Mesodermal cell (in vitro differentiated cells): ENCODE results near the gene TMEM167B. TPM values are rescaled to one million over a fixed set of nuclear protein-coding genes. Genes with fewer than 3 reads are reported as not detected.
"Not testable (repeated sequence)": the region's sequence is repeated elsewhere in the genome, so short reads cannot be mapped to it uniquely, and the experiment has no call there.

ENCODE experiments used
- H3K27ac ChIP-seq: 2 replicates; pipeline ENCODE4 v1.7.0; 2013; ENCODE audit warnings: mild to moderate bottlenecking, low read depth, low read length, moderate library complexity; ENCODE audit not compliant: severe bottlenecking
- H3K36me3 ChIP-seq: 2 replicates; pipeline ENCODE4 v1.7.1; 2013; ENCODE audit warnings: mild to moderate bottlenecking, low read length, moderate library complexity; ENCODE audit not compliant: control insufficient read depth, insufficient read depth
- H3K4me1 ChIP-seq: one replicate; pipeline ENCODE4 v1.7.1; 2013; ENCODE audit warnings: mild to moderate bottlenecking, low read length; ENCODE audit not compliant: insufficient read depth, control insufficient read depth, poor library complexity, severe bottlenecking
- H3K4me3 ChIP-seq: 2 replicates; pipeline ENCODE4 v1.7.0; 2013; ENCODE audit warnings: low read length, control low read depth, mild to moderate bottlenecking; ENCODE audit not compliant: insufficient read depth, poor library complexity, severe bottlenecking; ENCODE audit errors: extremely low read depth
- H3K9me3 ChIP-seq: 2 replicates; pipeline ENCODE4 v1.7.1; 2013; ENCODE audit warnings: mild to moderate bottlenecking, low read length, moderate library complexity; ENCODE audit not compliant: control insufficient read depth
- WGBS, 2 experiments: methylation state at CpG; one replicate each; pipeline ENCODE4 v1.1.5; 2013; ENCODE audit warnings: missing lambda C conversion rate in 2 of 2; ENCODE audit not compliant: insufficient coverage in 2 of 2; 5-methylcytosine and 5-hydroxymethylcytosine counted together
- polyA plus RNA-seq, 2 experiments: library from polyadenylated mRNA; stranded (reverse); fragments of 50-300 nt; gene quantifications; one replicate each; pipeline ENCODE4 v1.2.3, GENCODE V29; 2013

The TMEM167B gene
- 20.1 TPM for polyA plus RNA-seq (2013, experiment 1 of 2)
- polyA plus RNA-seq (2013, experiment 2 of 2), result 18.8 TPM

DNA sequence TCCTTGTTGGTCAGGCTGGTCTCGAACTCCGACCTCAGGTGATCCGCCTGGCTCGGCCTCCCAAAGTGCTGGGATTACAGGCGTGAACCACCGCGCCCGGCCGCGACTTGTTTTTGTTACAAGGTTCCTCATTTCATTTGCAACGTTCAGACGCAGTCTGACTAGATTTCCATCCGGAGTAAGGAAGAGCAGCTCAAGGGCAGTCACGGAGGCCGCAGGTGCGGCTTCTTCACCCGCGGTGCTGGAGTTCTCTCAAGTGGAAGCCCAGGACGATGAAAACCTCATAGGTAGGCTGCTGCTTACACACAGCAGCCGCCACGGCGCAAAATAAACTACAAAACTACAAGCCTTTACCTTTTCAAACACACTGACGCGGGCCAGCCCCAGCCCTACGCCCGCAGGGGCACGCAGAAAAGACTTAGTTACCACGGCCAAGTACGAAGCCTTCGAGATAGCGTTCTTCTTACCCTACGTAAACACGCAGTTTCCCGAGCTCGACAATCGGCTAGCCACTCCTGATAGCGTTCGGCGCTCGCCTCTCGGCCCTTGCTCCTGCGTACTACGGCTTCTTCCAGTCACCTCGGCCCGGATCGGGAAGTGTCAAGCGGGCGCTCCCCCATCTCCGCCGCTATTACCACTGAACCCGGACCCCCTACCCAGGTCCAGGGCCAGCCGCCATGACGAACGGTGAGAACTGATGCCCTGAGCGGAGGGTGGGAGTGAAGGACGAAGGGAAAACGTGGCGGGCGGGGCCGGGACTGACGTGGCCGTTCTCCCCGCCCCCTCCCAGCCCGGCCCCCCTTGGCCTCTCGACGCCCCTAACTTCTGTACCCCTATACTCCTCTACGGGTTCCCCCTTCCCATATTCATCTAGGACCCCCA is at the start of gene TMEM167B:
Gene TMEM167B, plus strand, starts transcription at position 569 of the 882 bp plus-strand sequence. Its CDS starts 109 bp downstream, at position 678.
- Histone ChIP-seq H3K9me3 (no peaks in the 10 kb centered on the region), H3K4me1 (no peaks in the 10 kb centered on the region), H3K27ac (peak within 1 kb of the TSS; percentile 73), H3K4me3 (peak within 1 kb of the TSS; percentile 73), H3K36me3 (peaks cover 18% of the 10 kb centered on the region)
- WGBS, 2 experiments, result 24 to 31% methylated on average over 41 to 51 of the region's 67 CpGs

DNA sequence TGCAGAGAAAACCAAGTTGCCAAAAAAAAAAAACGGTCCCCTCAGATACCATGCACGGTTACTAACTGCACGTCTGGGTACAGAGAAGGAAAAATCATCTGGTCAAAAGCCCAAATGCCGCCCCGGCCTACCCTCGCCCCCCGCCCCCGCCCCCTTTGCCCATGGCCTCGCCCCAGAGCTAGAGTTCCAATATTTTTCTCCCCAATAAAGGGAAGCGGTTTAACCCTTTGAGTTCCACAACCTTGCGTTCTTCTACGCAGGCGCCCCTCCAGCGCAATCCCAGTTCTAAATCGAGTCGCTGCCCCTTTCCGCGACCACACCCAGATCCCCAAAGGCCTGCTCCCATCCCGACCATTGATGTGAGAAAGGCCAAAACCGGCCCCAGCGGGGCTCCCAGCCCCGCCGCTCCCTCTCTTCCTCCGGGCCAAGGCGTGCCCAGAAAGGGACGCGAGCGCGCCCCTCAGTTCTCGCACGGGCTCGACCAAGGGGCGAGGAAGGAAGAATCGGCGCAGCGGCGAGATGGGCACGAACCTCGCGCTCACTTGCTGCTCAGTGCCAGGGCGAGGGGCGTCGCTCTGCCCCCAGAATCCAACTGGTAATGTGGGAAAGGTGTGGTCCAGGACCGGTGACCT is 49.5 kb upstream of the TMEM167B start:
- peak overlapping the region; percentile 98 for H3K4me3 ChIP-seq
- peak overlapping the region; percentile 74 for H3K27ac ChIP-seq
- 0 to 2% methylated on average over 23 to 34 of the region's 44 CpGs for WGBS, 2 experiments
- H3K4me1 ChIP-seq, result peaks cover 7% of the 10 kb centered on the region
- H3K9me3 ChIP-seq, result no peaks in the 10 kb centered on the region
- peaks cover 4% of the 10 kb centered on the region for H3K36me3 ChIP-seq

DNA sequence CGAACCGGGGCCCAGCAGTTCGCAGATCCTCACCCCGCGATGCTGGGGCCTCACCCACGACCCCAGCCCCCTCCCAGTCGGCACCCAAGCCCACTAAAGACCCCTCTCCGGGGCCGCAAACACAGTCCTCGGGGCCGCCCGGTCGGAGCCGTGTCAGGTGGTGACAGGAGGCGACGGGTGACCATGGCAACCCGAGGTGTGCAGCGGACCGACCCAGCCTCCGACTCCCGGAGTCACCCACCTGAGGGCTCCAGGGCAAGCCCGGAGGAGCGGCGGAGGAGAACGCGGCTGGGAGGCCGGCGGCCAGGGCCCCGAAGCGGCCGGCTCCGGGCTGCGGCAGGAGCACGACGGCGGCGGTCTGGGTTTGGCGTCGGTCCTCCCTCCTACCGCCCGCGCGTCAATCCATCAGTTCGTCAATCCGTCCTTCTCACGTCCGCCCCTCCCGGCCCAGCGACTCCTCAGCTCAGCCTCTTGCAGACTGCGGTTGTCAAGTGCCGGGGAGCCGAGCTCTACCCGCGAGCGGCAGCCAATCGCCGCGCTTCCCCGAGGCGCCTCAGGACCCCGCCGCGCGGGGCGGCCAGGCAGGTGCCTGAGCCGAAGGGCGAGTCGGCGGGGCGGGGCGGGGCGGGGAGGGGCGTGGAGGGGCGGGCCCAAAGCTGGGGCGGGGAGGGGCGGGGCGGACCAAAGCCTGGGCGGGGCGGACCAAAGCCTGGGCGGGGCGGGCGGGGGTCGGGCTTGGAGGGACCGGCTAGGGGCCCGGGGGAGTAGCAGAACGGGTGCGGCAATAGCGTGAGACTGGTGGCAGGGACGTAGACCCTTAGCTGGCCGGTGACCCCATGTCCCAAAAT is 48.7 kb upstream of the TMEM167B start, which contains the start of gene WDR47:
Gene WDR47, minus strand, starts transcription at position 482 of the 848 bp plus-strand sequence. CDS start 18,590 bp downstream, outside the sequence.
- Histone ChIP-seq H3K4me1 (peaks cover 7% of the 10 kb centered on the region), H3K9me3 (no peaks in the 10 kb centered on the region), H3K4me3 (peak within 1 kb of the TSS; percentile 98), H3K27ac (peak within 1 kb of the TSS; percentile 74), H3K36me3 (no peaks in the 10 kb centered on the region)
- 0 to 1% methylated on average over 56 to 57 of the region's 90 CpGs for whole genome bisulfite sequencing, 2 experiments

DNA sequence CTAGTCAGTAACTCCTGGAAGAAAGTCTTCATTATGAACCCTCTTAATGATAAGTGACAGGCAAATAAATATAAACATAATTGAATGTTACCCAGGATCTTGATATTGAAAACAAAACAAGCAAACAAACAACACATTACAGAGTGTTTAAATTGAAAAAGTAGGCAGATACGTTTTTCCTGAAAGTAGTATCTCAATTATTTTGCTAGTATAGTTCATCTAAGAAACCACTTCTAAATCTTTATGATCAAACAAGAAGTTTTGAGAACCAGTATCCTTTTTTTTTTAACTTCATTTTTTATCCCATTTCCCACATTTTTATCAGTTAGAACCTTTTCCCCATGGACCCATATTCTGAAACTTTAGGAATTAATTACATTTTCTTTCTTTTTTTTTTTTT is 45.0 kb upstream of the TMEM167B start:
- Histone ChIP-seq H3K27ac (no peak overlapping the region), H3K4me3 (no peak overlapping the region), H3K9me3 (no peaks in the 10 kb centered on the region), H3K4me1 (peaks cover under 1% of the 10 kb centered on the region), H3K36me3 (no peaks in the 10 kb centered on the region)
- no CpG with 5 or more reads among the region's 1 CpG for whole genome bisulfite sequencing, 2 experiments

DNA sequence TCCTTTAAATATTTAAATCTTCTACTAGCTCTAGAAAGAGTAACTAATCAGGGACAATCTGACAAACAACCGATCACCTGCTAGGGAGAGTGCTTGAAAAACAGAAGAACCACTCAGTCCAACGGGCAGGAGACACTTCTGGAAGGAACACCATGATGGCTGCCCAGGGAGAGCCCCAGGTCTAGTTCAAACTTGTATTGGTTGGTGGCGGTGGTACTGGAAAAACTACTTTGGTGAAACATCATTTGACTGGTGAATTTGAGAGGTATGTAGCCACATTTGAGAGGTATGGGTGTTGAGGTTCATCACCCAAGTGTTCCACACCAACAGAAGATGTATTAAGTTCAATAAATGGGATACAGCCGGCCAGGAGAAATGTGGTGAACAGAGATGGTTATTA is 43.9 kb upstream of the TMEM167B start:
- Histone ChIP-seq H3K4me3 (no peak overlapping the region), H3K4me1 (no peaks in the 10 kb centered on the region), H3K36me3 (no peaks in the 10 kb centered on the region), H3K9me3 (no peaks in the 10 kb centered on the region), H3K27ac (no peak overlapping the region)
- 93 to 94% methylated on average over 4 of the region's 4 CpGs for WGBS, 2 experiments

DNA sequence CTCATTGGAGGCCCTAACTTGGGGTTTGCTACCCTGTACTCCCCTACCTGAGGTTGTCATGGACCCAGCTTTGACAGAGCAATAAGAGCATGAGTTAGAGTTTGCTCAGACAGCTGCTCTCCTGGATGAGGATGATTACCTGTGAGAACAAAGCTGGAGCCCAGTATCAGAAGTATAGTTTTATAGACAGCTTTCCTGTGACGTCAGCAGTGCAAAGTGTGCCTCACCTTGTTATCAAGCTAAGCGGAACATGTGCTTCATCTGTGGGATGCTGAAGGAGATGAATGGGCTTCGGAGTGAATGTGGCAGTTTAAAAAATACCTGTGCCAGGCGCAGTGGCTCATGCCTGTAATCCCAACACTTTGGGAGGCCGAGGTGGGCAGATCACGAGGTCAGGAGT is 43.2 kb upstream of the TMEM167B start:
- Histone ChIP-seq H3K4me3 (no peak overlapping the region), H3K27ac (no peak overlapping the region), H3K4me1 (no peaks in the 10 kb centered on the region), H3K36me3 (no peaks in the 10 kb centered on the region), H3K9me3 (no peaks in the 10 kb centered on the region)
- WGBS, 2 experiments, result 90 to 92% methylated on average over 6 of the region's 6 CpGs

DNA sequence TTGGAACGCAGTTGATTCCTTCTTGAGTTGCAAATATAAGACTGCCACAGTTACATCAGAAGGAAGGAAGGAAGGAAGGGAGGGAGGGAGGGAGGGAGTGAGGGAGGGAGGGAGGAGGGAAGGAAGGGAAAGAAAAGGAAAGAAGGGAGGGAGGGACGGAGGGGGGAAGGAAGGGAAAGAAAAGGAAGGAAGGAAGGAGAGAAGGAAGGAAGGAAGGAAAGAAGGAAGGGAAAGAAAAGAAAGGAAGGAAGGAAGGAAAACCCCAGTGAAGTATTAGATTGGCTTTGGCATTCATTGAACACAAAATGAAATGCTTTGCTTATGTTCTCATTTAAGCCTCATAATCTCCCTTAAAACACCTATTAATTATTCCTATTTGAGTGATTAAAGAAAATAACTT is 42.2 kb upstream of the TMEM167B start:
- H3K9me3 ChIP-seq, result no peaks in the 10 kb centered on the region
- no peak overlapping the region for H3K4me3 ChIP-seq
- no peak overlapping the region for H3K27ac ChIP-seq
- WGBS, 2 experiments, result 76 to 77% methylated on average over 1 of the region's 2 CpGs
- H3K36me3 ChIP-seq, result no peaks in the 10 kb centered on the region
- H3K4me1 ChIP-seq, result no peaks in the 10 kb centered on the region

DNA sequence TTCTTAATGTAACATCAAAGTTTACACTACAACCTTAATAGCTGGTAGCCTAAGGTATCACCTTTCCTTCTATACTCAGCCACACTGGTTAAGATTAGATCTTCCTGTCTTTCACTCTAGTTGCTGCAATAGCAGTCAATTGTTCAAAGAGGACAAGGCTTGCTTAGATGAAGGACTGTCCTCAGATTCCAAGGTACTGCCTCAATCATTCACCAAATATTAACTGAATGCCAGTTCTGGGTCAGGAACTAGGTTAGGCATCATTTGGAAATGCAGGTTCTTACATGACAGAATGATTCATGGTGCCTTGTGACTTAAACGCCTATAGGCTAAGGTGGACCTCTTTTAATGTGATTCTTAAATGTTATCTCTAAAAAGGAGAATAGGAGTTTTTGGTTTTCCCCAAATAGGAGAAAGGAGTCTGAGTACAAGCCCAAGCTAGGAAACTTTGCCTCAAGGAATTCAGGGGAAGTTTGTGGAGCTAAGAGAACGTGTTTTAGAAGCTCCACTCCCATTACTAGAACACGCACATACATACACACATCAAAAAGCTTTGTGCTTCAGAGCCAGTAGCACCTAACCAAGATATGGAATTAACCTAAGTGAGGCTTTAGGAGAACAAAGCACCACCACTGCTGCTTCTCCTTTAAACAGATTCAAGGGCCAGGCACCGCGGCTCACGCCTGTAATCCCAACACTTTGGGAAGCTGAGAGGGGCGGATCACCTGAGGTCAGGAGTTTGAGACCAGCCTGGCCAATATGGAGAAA is 40.2 kb upstream of the TMEM167B start:
- H3K9me3 ChIP-seq, result no peaks in the 10 kb centered on the region
- no peaks in the 10 kb centered on the region for H3K4me1 ChIP-seq
- 94 to 97% methylated on average over 3 to 7 of the region's 7 CpGs for WGBS, 2 experiments

DNA sequence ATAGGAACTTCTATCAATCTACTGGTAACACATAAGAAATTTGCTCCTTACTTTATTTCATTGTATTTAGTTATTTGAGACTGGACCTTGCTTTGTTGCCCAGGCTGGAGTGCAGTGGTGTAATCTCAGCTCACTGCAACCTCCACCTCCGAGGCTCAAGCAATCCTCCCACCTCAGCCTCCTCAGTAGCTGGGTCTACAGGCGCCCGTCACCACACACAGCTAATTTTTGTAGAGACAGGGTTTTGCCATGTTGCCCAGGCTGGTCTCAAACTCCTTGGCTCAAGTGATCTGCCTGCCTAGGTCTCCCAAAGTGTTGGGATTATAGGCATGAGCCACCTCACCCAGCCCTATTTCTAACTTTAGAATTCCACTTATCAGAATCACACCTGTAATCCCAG is 38.4 kb upstream of the TMEM167B start:
- H3K4me1 ChIP-seq, H3K27ac ChIP-seq, H3K9me3 ChIP-seq, H3K36me3 ChIP-seq, H3K4me3 ChIP-seq: not testable (repeated sequence)
- WGBS, 2 experiments, result 81 to 88% methylated on average over 3 of the region's 3 CpGs

More for the DNA sequence above, 40.2 kb upstream of the TMEM167B start:
- H3K4me3 ChIP-seq, result no peak overlapping the region
- H3K27ac ChIP-seq, result no peak overlapping the region
- H3K36me3 ChIP-seq, result no peaks in the 10 kb centered on the region

DNA sequence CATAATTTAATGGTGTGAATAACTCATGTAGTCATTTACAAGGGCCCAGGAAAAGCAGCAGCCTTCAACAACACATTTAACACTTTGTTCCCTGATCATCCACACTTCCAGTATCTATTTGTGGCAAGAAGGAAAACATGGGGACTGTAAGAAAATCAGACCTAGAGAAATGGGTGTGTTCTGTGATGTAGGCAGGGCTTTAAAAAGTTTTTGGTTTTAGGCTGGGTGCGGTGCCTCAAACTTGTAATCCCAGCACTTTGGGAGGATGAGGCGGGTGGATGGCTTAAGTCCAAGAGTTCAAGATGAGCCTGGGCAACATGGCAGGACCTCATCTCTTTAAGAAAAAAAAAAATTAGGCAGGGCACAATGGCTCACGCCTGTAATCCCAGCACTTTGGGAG is 34.5 kb upstream of the TMEM167B start:
- no peaks in the 10 kb centered on the region for H3K4me1 ChIP-seq
- H3K36me3 ChIP-seq, result no peaks in the 10 kb centered on the region
- H3K9me3 ChIP-seq, result no peaks in the 10 kb centered on the region
- 94 to 100% methylated on average over 3 of the region's 3 CpGs for WGBS, 2 experiments
- H3K4me3 ChIP-seq, result no peak overlapping the region
- no peak overlapping the region for H3K27ac ChIP-seq
